Mesendoderm (in vitro differentiated cells): ENCODE data around the gene ZNF337.

Experiments
- DNase-seq: peaks from one replicate; pipeline ENCODE4 v3.0.0; 2013
- H2AK5ac ChIP-seq: 2 replicates; pipeline ENCODE4 v1.6.1; 2013; ENCODE audit warnings: low read length, inconsistent platforms
- H2BK120ac ChIP-seq: 2 replicates; pipeline ENCODE4 v1.6.1; 2013; ENCODE audit warnings: low read depth, mild to moderate bottlenecking, low read length, moderate library complexity, mixed read lengths
- H2BK15ac ChIP-seq: replicated peaks from 2 replicates; pipeline ENCODE4 v1.6.1; 2013; ENCODE audit warnings: low read depth, mild to moderate bottlenecking, moderate library complexity
- H2BK5ac ChIP-seq: 2 replicates; pipeline ENCODE4 v1.6.1; 2013; ENCODE audit warnings: low read length, inconsistent platforms
- H3K18ac ChIP-seq: 2 replicates; pipeline ENCODE4 v1.6.1; 2013; ENCODE audit warnings: mild to moderate bottlenecking, low read length, mixed read lengths
- H3K23ac ChIP-seq: one replicate; pipeline ENCODE4 v1.6.1; 2013; ENCODE audit warnings: low read length
- H3K27ac ChIP-seq: 2 replicates; pipeline ENCODE4 v1.5.1; 2013; ENCODE audit warnings: low read depth, mild to moderate bottlenecking, inconsistent platforms, low read length, moderate library complexity
- H3K27me3 ChIP-seq: 2 replicates; pipeline ENCODE4 v1.6.1; 2013; ENCODE audit warnings: low read length, control low read depth, mild to moderate bottlenecking, inconsistent platforms; ENCODE audit not compliant: insufficient read depth, poor library complexity
- H3K36me3 ChIP-seq: 2 replicates; pipeline ENCODE4 v1.6.1; 2013; ENCODE audit warnings: low read length, inconsistent platforms; ENCODE audit not compliant: control insufficient read depth, insufficient read depth
- H3K4ac ChIP-seq: one replicate; pipeline ENCODE4 v1.6.1; 2013; ENCODE audit warnings: low read depth, mild to moderate bottlenecking, low read length, moderate library complexity
- H3K4me1 ChIP-seq: 2 replicates; pipeline ENCODE4 v1.6.1; 2013; ENCODE audit warnings: low read depth, low read length, inconsistent platforms; ENCODE audit not compliant: control insufficient read depth
- H3K4me2 ChIP-seq: 2 replicates; pipeline ENCODE4 v1.6.1; 2013; ENCODE audit warnings: low read length
- H3K4me3 ChIP-seq: 2 replicates; pipeline ENCODE4 v1.5.1; 2013; ENCODE audit warnings: mild to moderate bottlenecking, low read length
- H3K56ac ChIP-seq: one replicate; pipeline ENCODE4 v1.6.1; 2013; ENCODE audit warnings: low read length
- H3K79me1 ChIP-seq: 2 replicates; pipeline ENCODE4 v1.6.1; 2013; ENCODE audit warnings: low read length, inconsistent platforms
- H3K79me2 ChIP-seq: 2 replicates; pipeline ENCODE4 v1.6.1; 2013; ENCODE audit warnings: mild to moderate bottlenecking, low read length; ENCODE audit not compliant: control insufficient read depth, insufficient read depth
- H3K9ac ChIP-seq: 2 replicates; pipeline ENCODE4 v1.6.1; 2013; ENCODE audit warnings: low read length, inconsistent platforms
- H4K5ac ChIP-seq: one replicate; pipeline ENCODE4 v1.6.1; 2013; ENCODE audit warnings: low read length
- H4K8ac ChIP-seq: one replicate; pipeline ENCODE4 v1.6.1; 2013; ENCODE audit warnings: low read depth, mild to moderate bottlenecking, control low read depth, low read length, moderate library complexity
- WGBS: extraction: QIAGEN DNeasy Blood & Tissue Kit; methylation state at CpG from one replicate; pipeline ENCODE4 v1.1.7; 2013; ENCODE audit warnings: low lambda C conversion rate, missing lambda C conversion rate; ENCODE audit not compliant: insufficient coverage; ENCODE audit errors: extremely low coverage; 5-methylcytosine and 5-hydroxymethylcytosine counted together

ZNF337 gene

GRCh38 chr20:25739615-25740320 lies 43.1 kb upstream of the ZNF337 start:
- DNase-seq, result no peak
- no peak overlapping the region for H2AK5ac ChIP-seq
- H3K27ac ChIP-seq, result no peak overlapping the region
- no peak overlapping the region for H2BK5ac ChIP-seq
- H3K18ac ChIP-seq, result no peak overlapping the region
- H3K4ac ChIP-seq, result no peak overlapping the region
- WGBS, result no CpG with 5 or more reads among the region's 3 CpGs
- H3K4me1 ChIP-seq, result no peaks in the 10 kb centered on the region
- no peak overlapping the region for H3K4me3 ChIP-seq
- H3K56ac ChIP-seq, result no peak overlapping the region
- no peaks in the 10 kb centered on the region for H3K79me2 ChIP-seq
- no peaks in the 10 kb centered on the region for H3K36me3 ChIP-seq
- H2BK15ac ChIP-seq, result no peak overlapping the region
- H4K8ac ChIP-seq, result no peak overlapping the region
- H3K4me2 ChIP-seq, result no peak overlapping the region
- H3K9ac ChIP-seq, result no peak overlapping the region
- H3K27me3 ChIP-seq, result no peaks in the 10 kb centered on the region
- H4K5ac ChIP-seq, result no peak overlapping the region
- no peaks in the 10 kb centered on the region for H3K79me1 ChIP-seq
- no peak overlapping the region for H2BK120ac ChIP-seq
- H3K23ac ChIP-seq, result no peak overlapping the region

- no peak for DNase-seq
- H3K4me3 ChIP-seq, result no peak overlapping the region
- H2BK5ac ChIP-seq, result no peak overlapping the region
- no peak overlapping the region for H4K8ac ChIP-seq
- H3K4ac ChIP-seq, result no peak overlapping the region
- no peak overlapping the region for H2AK5ac ChIP-seq
- H3K79me2 ChIP-seq, result no peaks in the 10 kb centered on the region
- no peaks in the 10 kb centered on the region for H3K4me1 ChIP-seq
- no CpG with 5 or more reads among the region's 2 CpGs for WGBS
- H2BK15ac ChIP-seq, result no peak overlapping the region
- H3K27ac ChIP-seq, result no peak overlapping the region
- no peak overlapping the region for H4K5ac ChIP-seq
- no peak overlapping the region for H3K4me2 ChIP-seq
- H3K56ac ChIP-seq, result no peak overlapping the region
- H3K79me1 ChIP-seq, result no peaks in the 10 kb centered on the region
- H3K9ac ChIP-seq, result no peak overlapping the region
- no peak overlapping the region for H3K23ac ChIP-seq
- H3K27me3 ChIP-seq, result no peaks in the 10 kb centered on the region
- no peak overlapping the region for H2BK120ac ChIP-seq
- no peak overlapping the region for H3K18ac ChIP-seq
- H3K36me3 ChIP-seq, result no peaks in the 10 kb centered on the region
Measured at GRCh38 chr20:25738198-25738597, 41.5 kb upstream of the ZNF337 start.

- no peak overlapping the region for H2BK5ac ChIP-seq
- H2BK120ac ChIP-seq, result no peak overlapping the region
- no peaks in the 10 kb centered on the region for H3K79me1 ChIP-seq
- no peak overlapping the region for H2AK5ac ChIP-seq
- no peak for DNase-seq
- no peak overlapping the region for H4K8ac ChIP-seq
- no peak overlapping the region for H3K27ac ChIP-seq
- no peaks in the 10 kb centered on the region for H3K27me3 ChIP-seq
- H4K5ac ChIP-seq, result no peak overlapping the region
- no peaks in the 10 kb centered on the region for H3K79me2 ChIP-seq
- H3K4me2 ChIP-seq, result no peak overlapping the region
- H3K4me1 ChIP-seq, result no peaks in the 10 kb centered on the region
- no peak overlapping the region for H3K4me3 ChIP-seq
- no peak overlapping the region for H2BK15ac ChIP-seq
- no peak overlapping the region for H3K56ac ChIP-seq
- no peaks in the 10 kb centered on the region for H3K36me3 ChIP-seq
- H3K9ac ChIP-seq, result no peak overlapping the region
- H3K4ac ChIP-seq, result no peak overlapping the region
- no peak overlapping the region for H3K18ac ChIP-seq
- H3K23ac ChIP-seq, result no peak overlapping the region
Measured at GRCh38 chr20:25733903-25734302, 37.2 kb upstream of the ZNF337 start.

- Histone ChIP-seq H3K36me3 (no peaks in the 10 kb centered on the region), H3K4ac (no peak overlapping the region), H3K79me2 (no peaks in the 10 kb centered on the region), H3K4me1 (no peaks in the 10 kb centered on the region), H3K9ac (no peak overlapping the region), H3K18ac (no peak overlapping the region), H2AK5ac (no peak overlapping the region), H2BK5ac (no peak overlapping the region), H3K79me1 (no peaks in the 10 kb centered on the region), H2BK120ac (no peak overlapping the region), H3K27me3 (no peaks in the 10 kb centered on the region), H4K8ac (no peak overlapping the region), H3K56ac (no peak overlapping the region), H2BK15ac (no peak overlapping the region), H3K4me2 (no peak overlapping the region), H3K4me3 (no peak overlapping the region), H3K27ac (no peak overlapping the region), H4K5ac (no peak overlapping the region), H3K23ac (no peak overlapping the region)
- no CpG with 5 or more reads among the region's 1 CpG for WGBS
- no peak for DNase-seq
Measured at GRCh38 chr20:25730862-25731261, 34.2 kb upstream of the ZNF337 start.

DNA sequence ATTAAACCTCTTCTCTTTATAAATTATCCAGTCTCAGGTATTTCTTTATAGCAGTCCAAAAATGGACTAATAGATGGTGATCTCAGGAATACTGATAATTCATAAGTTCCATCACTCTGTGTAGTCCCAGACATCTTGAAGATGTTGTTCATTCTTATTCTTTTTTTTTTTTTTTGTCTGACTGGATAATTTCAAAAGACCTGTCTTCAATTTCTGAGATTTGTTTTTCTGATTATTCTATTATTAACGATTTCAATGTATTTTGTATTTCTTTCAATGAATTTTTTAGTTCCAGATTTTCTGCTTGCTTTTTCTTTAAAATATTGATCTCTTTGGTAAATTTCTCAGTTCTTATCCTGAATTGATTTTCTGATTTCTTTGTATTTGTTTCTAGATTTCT lies 29.7 kb upstream of the ZNF337 start:
- no CpG with 5 or more reads among the region's 1 CpG for WGBS
- no peaks in the 10 kb centered on the region for H3K27me3 ChIP-seq

DNA sequence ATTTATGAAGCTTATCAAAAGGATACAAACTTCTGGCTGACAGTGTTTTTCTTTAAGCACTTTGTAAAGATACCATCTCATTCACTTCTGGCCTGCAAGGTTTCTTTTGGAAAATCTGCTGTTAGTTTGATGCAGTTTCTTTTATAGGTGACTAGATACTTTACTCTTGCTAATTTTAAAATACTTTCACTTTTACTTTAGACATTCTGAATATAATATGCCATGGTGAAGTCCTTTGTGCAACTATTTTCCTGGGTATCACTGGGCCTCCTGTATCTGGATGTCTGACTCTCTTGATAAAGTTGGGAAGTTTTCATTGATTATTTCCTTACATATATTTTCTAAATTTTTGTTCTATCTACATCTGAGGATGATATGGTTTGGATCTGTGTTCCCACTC lies 29.0 kb upstream of the ZNF337 start:
- H3K56ac ChIP-seq, result no peak overlapping the region
- H3K9ac ChIP-seq, result no peak overlapping the region
- H3K27me3 ChIP-seq, result no peaks in the 10 kb centered on the region
- no peak overlapping the region for H2BK5ac ChIP-seq
- no peak overlapping the region for H4K8ac ChIP-seq
- no peaks in the 10 kb centered on the region for H3K36me3 ChIP-seq
- no peak overlapping the region for H4K5ac ChIP-seq
- no peaks in the 10 kb centered on the region for H3K79me2 ChIP-seq
- no peak overlapping the region for H3K27ac ChIP-seq
- no peaks in the 10 kb centered on the region for H3K4me1 ChIP-seq
- H3K4me2 ChIP-seq, result no peak overlapping the region
- H3K4me3 ChIP-seq, result no peak overlapping the region
- H2BK120ac ChIP-seq, result no peak overlapping the region
- no peak overlapping the region for H3K4ac ChIP-seq
- H3K79me1 ChIP-seq, result no peaks in the 10 kb centered on the region
- H3K18ac ChIP-seq, result no peak overlapping the region
- no peak overlapping the region for H2BK15ac ChIP-seq
- H3K23ac ChIP-seq, result no peak overlapping the region
- DNase-seq, result no peak
- no peak overlapping the region for H2AK5ac ChIP-seq

More for the DNA sequence above, 29.7 kb upstream of the ZNF337 start:
- Histone ChIP-seq H2BK5ac (no peak overlapping the region), H3K4me1 (no peaks in the 10 kb centered on the region), H3K4me3 (no peak overlapping the region), H2AK5ac (no peak overlapping the region), H3K27ac (no peak overlapping the region), H3K4ac (no peak overlapping the region), H3K79me2 (no peaks in the 10 kb centered on the region), H3K23ac (no peak overlapping the region), H2BK15ac (no peak overlapping the region), H3K9ac (no peak overlapping the region), H3K4me2 (no peak overlapping the region), H3K79me1 (no peaks in the 10 kb centered on the region), H4K8ac (no peak overlapping the region), H2BK120ac (no peak overlapping the region), H3K18ac (no peak overlapping the region), H3K36me3 (no peaks in the 10 kb centered on the region), H4K5ac (no peak overlapping the region), H3K56ac (no peak overlapping the region)
- DNase-seq, result no peak
